GM10266 (cell line): ENCODE data around the gene C2CD3.
"Not testable (repeated sequence)": the region's sequence is repeated elsewhere in the genome, so short reads cannot be mapped to it uniquely, and the experiment has no call there.

Source experiments
- DNase-seq: peaks from one replicate; pipeline ENCODE4 v3.0.0; 2012; ENCODE audit errors: extremely low spot score
- CTCF ChIP-seq: IDR thresholded peaks from 2 replicates; pipeline ENCODE4 v1.5.1; 2012; ENCODE audit warnings: mild to moderate bottlenecking, low read depth; ENCODE audit not compliant: control insufficient read depth, insufficient read depth; ENCODE audit errors: missing control alignments

C2CD3 gene

GRCh38 chr11:74138021-74138420 is 32.8 kb downstream of the C2CD3 start:
- DNase-seq, result no peak
- TF ChIP-seq CTCF, result no peak

- no peak for TF ChIP-seq CTCF
- DNase-seq, result no peak
Measured at GRCh38 chr11:74135127-74135840, 35.5 kb downstream of the C2CD3 start.

- no peak for TF ChIP-seq CTCF
Measured at GRCh38 chr11:74134661-74135060, 36.1 kb downstream of the C2CD3 start.

GRCh38 chr11:74133436-74133835 is 37.4 kb downstream of the C2CD3 start:
- TF ChIP-seq CTCF, result no peak
- DNase-seq, result no peak

More at GRCh38 chr11:74134661-74135060, 36.1 kb downstream of the C2CD3 start:
- DNase-seq, result no peak

GRCh38 chr11:74132833-74133232 is 38.0 kb downstream of the C2CD3 start:
- no peak for TF ChIP-seq CTCF
- DNase-seq, result no peak

- not testable (repeated sequence) for DNase-seq
Measured at GRCh38 chr11:74129121-74129520, 41.7 kb downstream of the C2CD3 start.

- DNase-seq, result no peak
- no peak for TF ChIP-seq CTCF
Measured at GRCh38 chr11:74123008-74123448, 47.8 kb downstream of the C2CD3 start.

GRCh38 chr11:74121804-74122203 is 49.0 kb downstream of the C2CD3 start:
- DNase-seq, result no peak
- no peak for TF ChIP-seq CTCF

GRCh38 chr11:74120260-74121035 is 50.4 kb downstream of the C2CD3 start:
- DNase-seq, result not testable (repeated sequence)
